RWPE1 (cell line): ENCODE results near the gene KCNMA1.

Experiments
- CTCF ChIA-PET: fragments of 350-600 bp; sonication (Branson Sonifier 250); formaldehyde crosslinking; extraction: SDS; loops from one replicate; lab custom pipeline; 2021; lab: Yijun Ruan, JAX
- POLR2A ChIA-PET: fragments of 400-600 bp; formaldehyde crosslinking; extraction: SDS; loops from one replicate; lab custom pipeline; 2020; ENCODE audit warnings: antibody characterized with exemption; ENCODE audit not compliant: low non-redundant PET; lab: Yijun Ruan, JAX
- DNase-seq: peaks from one replicate; pipeline ENCODE4 v3.0.0; 2012; ENCODE audit warnings: low spot score
- H3K27ac ChIP-seq: fragments of 450-650 bp; 2 replicates; pipeline ENCODE4 v1.5.1; 2017
- CTCF ChIP-seq: fragments of 450-650 bp; conservative IDR thresholded peaks from 2 replicates; pipeline ENCODE4 v1.5.1; 2017; ENCODE audit warnings: low read depth, mild to moderate bottlenecking

The KCNMA1 gene

DNA sequence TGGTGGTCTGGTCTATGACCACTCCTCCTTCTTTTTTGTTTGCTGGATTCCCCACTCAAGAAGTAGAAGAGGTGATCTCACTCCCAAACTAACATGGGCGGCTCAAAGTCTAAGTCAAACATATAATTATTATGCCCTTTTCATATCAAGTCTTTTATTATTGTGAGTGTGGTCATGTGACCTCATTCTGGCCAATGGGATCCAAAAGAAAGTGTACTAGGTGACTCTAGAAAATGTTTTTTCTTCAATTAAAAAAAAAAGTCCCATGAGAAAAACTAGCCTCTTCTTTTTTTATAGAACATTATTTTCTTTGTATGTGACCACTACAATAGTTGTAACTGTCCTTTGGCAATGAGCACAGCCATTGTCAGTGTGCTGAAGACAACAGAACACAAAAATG, 772.7 kb downstream of the KCNMA1 start:
- POLR2A ChIA-PET, result no interaction called here
- no peak for DNase-seq
- no peak for TF ChIP-seq CTCF
- CTCF ChIA-PET, result no interaction called here
- H3K27ac ChIP-seq, result no peak overlapping the region

- DNase-seq, result no peak
- TF ChIP-seq CTCF, result no peak
- ChIA-PET CTCF (interaction anchor here (0.6 kb wide), 1 partner anchor 72 kb away, joined by 7 read pairs; no protein-coding TSS in a partner anchor), POLR2A (no interaction called here)
- H3K27ac ChIP-seq, result no peak overlapping the region
Observed at GRCh38 chr10:76858721-76859120, 778.9 kb downstream of the KCNMA1 start.

GRCh38 chr10:76840802-76841201, 796.8 kb downstream of the KCNMA1 start:
- no peak for DNase-seq
- CTCF ChIA-PET, result interaction anchor here (0.6 kb wide), 1 partner anchor 871 kb away, joined by 3 read pairs; no protein-coding TSS in a partner anchor
- POLR2A ChIA-PET, result no interaction called here

DNA sequence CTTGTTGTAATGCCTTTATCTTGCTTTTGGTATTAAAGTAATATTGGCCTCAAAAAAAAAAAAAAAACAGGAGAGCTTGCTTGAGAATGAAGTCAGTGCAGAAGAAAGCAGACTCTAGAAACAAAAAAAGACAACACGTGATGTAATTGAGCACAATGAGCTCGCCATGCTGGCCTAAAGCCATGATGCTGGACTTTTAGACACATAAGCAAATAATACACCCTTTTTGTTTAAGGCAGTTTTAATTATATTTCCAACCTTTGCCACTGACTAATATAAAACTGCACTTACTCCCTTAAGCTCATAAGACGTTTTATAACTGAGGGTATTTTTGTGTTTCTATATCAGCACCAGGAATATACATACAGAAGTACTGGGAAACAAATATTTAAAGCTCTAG, 798.3 kb downstream of the KCNMA1 start:
- POLR2A ChIA-PET, result no interaction called here
- CTCF ChIA-PET, result interaction anchor here (0.7 kb wide), 1 partner anchor 565 kb away, joined by 5 read pairs; no protein-coding TSS in a partner anchor

More at GRCh38 chr10:76840802-76841201, 796.8 kb downstream of the KCNMA1 start:
- TF ChIP-seq CTCF, result no peak
- H3K27ac ChIP-seq, result no peak overlapping the region

DNA sequence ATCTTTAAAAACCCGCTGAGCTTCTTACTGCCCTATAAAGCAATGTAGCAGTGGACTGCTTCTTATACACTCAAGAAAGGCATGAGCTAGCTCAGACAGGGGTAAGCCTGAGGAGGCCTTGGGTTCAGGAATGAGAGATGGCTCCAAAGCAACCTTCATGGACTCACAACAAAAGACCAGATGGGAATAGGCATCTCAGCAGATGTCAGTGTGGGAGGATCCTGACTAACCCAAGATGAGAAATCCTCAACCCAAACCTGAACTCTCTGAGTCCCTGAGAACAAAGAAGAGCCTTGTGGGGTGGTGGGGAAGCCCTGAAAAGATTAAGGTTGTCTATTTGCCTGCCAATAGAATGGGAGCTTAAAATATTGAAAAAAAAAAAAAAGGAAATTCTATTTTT, 807.4 kb downstream of the KCNMA1 start:
- CTCF ChIA-PET, result interaction anchor here (0.6 kb wide), 1 partner anchor 68 kb away, joined by 3 read pairs; no protein-coding TSS in a partner anchor
- no peak overlapping the region for H3K27ac ChIP-seq
- POLR2A ChIA-PET, result no interaction called here
- DNase-seq, result no peak
- no peak for TF ChIP-seq CTCF

More for the DNA sequence above, 798.3 kb downstream of the KCNMA1 start:
- DNase-seq, result no peak
- no peak overlapping the region for H3K27ac ChIP-seq
- no peak for TF ChIP-seq CTCF

DNA sequence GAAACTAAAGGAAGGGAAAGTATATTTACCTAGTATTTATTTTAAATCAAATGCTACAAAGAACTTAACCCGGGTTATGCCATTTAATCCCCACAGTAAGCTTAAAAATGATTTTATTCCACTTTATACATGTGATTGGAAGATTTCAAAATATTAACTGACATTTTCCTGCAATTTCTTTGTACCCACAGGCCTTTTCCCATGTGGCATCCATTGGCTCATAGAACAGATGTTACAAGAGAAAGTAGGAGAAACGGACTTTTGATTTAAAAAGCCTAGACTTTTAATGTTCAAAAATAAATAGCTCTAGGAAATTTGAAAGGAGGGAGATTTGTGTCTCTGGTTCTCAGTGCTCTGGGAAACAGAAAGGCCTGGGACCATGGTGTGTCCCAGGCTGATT, 807.9 kb downstream of the KCNMA1 start:
- ChIA-PET POLR2A (no interaction called here), CTCF (no interaction called here)
- no peak for DNase-seq

More for the DNA sequence above, 807.9 kb downstream of the KCNMA1 start:
- no peak for TF ChIP-seq CTCF
- no peak overlapping the region for H3K27ac ChIP-seq
